A549 (cell line): ENCODE measurements around the gene AP4S1. TPM values are rescaled to one million over a fixed set of nuclear protein-coding genes. Genes with fewer than 3 reads are reported as not detected.
"Not testable (repeated sequence)": the region's sequence is repeated elsewhere in the genome, so short reads cannot be mapped to it uniquely, and the experiment has no call there.

ENCODE experiments used
- ATAC-seq, 2 experiments: fragments of 200-7000 bp in 1 of 2; fragments of >200 bp in 1 of 2; cut with Nextera tagmentation in 1 of 2; cut with Tn5 transposase in 1 of 2; 3 replicates each; pipeline versions ENCODE4 v1.8.0 to v1.9.1; 2018 to 2020; ENCODE audit warnings: mild to moderate bottlenecking in 1 of 2, moderate library complexity in 1 of 2
- CTCF ChIA-PET: fragments of 300-600 bp; sonication (Branson Sonifier 250); formaldehyde crosslinking; extraction: SDS; loops from one replicate; lab custom pipeline; 2021; ENCODE audit warnings: antibody characterized with exemption, inconsistent platforms; lab: Yijun Ruan, JAX
- POLR2A ChIA-PET: fragments of 350-600 bp; formaldehyde crosslinking; extraction: SDS; loops from one replicate; lab custom pipeline; 2021; ENCODE audit warnings: antibody characterized with exemption, inconsistent platforms; lab: Yijun Ruan, JAX
- DNase-seq, 2 experiments: peaks; one replicate each; pipeline versions ENCODE4 v3.0.0 to v3.0.0-alpha.2; 2011 to 2016; ENCODE audit warnings: low read depth in 1 of 2, low spot score in 1 of 2
- FAIRE-seq: peaks from 2 replicates; lab custom pipeline; 2011; peaks lifted over from hg19 to GRCh38; lab: Jason Lieb, UNC
- H3K27ac ChIP-seq, 2 experiments: fragments of >200 bp; sonication (Bioruptor Twin); formaldehyde crosslinking; 3 replicates each; pipeline ENCODE4 v1.5.1; 2016 to 2017
- H3K4me1 ChIP-seq: fragments of >200 bp; sonication (Bioruptor Twin); formaldehyde crosslinking; 3 replicates; pipeline ENCODE4 v1.6.1; 2016
- H3K4me2 ChIP-seq: fragments of >200 bp; sonication (Bioruptor Twin); formaldehyde crosslinking; 3 replicates; pipeline ENCODE4 v1.6.1; 2016
- H3K4me3 ChIP-seq: fragments of >200 bp; sonication (Bioruptor Twin); formaldehyde crosslinking; 3 replicates; pipeline ENCODE4 v1.5.1; 2016
- H3K9me3 ChIP-seq: fragments of >200 bp; sonication (Bioruptor Twin); formaldehyde crosslinking; 3 replicates; pipeline ENCODE4 v1.6.1; 2016
- CBX8 ChIP-seq: fragments of 200-600 bp; sonication (generic); IDR thresholded peaks from 2 replicates; pipeline ENCODE4 v1.6.1; 2016
- CHD2 ChIP-seq: fragments of 150-350 bp; IDR thresholded peaks from 2 replicates; pipeline ENCODE4 v1.6.1; 2014; ENCODE audit warnings: low read length; ENCODE audit not compliant: partially characterized antibody
- CTCF ChIP-seq: fragments of >200 bp; sonication (Bioruptor Twin); formaldehyde crosslinking; IDR thresholded peaks from 3 replicates; pipeline ENCODE4 v1.5.1; 2016
- E2F6 ChIP-seq: IDR thresholded peaks from 2 replicates; pipeline ENCODE4 v1.6.1; 2012; ENCODE audit warnings: low read depth, borderline replicate concordance
- EP300 ChIP-seq, 2 experiments: fragments of >200 bp; sonication (Bioruptor Twin); formaldehyde crosslinking; IDR thresholded peaks; 2 replicates in 1 of 2; 3 replicates in 1 of 2; pipeline ENCODE4 v1.6.1; 2016 to 2017
- FOSL2 ChIP-seq, 2 experiments: fragments of 450-650 bp in 1 of 2; fragments of >200 bp in 1 of 2; sonication (Bioruptor Twin) in 1 of 2; formaldehyde crosslinking; IDR thresholded peaks; 2 replicates each; pipeline versions ENCODE4 v1.5.0 to v1.6.1; 2016 to 2020; ENCODE audit warnings: mild to moderate bottlenecking in 1 of 2, moderate library complexity in 1 of 2
- HDAC2 ChIP-seq: fragments of 200-600 bp; sonication (generic); IDR thresholded peaks from 2 replicates; pipeline ENCODE4 v1.6.1; 2016
- HOXB13 ChIP-seq: fragments of 250-450 bp; sonication (Bioruptor Pico); IDR thresholded peaks from 2 replicates; pipeline ENCODE4 v1.5.0; 2020; ENCODE audit warnings: low read depth, mild to moderate bottlenecking, moderate library complexity
- HOXB5 ChIP-seq: fragments of 250-450 bp; sonication (Bioruptor Pico); IDR thresholded peaks from 2 replicates; pipeline ENCODE4 v1.5.0; 2020; ENCODE audit warnings: mild to moderate bottlenecking, moderate library complexity
- JUN ChIP-seq, 2 experiments: fragments of >200 bp; sonication (Bioruptor Twin); formaldehyde crosslinking; IDR thresholded peaks; 2 replicates in 1 of 2; 3 replicates in 1 of 2; pipeline ENCODE4 v1.6.1; 2016 to 2017
- JUNB ChIP-seq: fragments of >200 bp; sonication (Bioruptor Twin); formaldehyde crosslinking; IDR thresholded peaks from 2 replicates; pipeline ENCODE4 v1.6.1; 2016
- NR3C1 ChIP-seq: fragments of >200 bp; sonication (Bioruptor Twin); formaldehyde crosslinking; IDR thresholded peaks from 3 replicates; pipeline ENCODE4 v1.6.1; 2017
- PHF8 ChIP-seq: fragments of 200-600 bp; sonication (generic); IDR thresholded peaks from 2 replicates; pipeline ENCODE4 v1.6.1; 2016; ENCODE audit warnings: low read depth, mild to moderate bottlenecking, antibody characterized with exemption, moderate library complexity, borderline replicate concordance
- POLR2A ChIP-seq: IDR thresholded peaks from 2 replicates; pipeline ENCODE4 v1.6.1; 2012; ENCODE audit warnings: mild to moderate bottlenecking, low read length
- RAD21 ChIP-seq, 2 experiments: fragments of >200 bp in 1 of 2; sonication (Bioruptor Twin) in 1 of 2; formaldehyde crosslinking in 1 of 2; IDR thresholded peaks in 1 of 2; conservative IDR thresholded peaks in 1 of 2; 2 replicates in 1 of 2; 3 replicates in 1 of 2; pipeline ENCODE4 v1.6.1; 2012 to 2018; ENCODE audit warnings: inconsistent platforms in 1 of 2
- RNF2 ChIP-seq: fragments of 200-600 bp; sonication (generic); IDR thresholded peaks from 2 replicates; pipeline ENCODE4 v1.6.1; 2016; ENCODE audit warnings: low read depth, mild to moderate bottlenecking, antibody characterized with exemption, moderate library complexity, borderline replicate concordance
- SREBF2 ChIP-seq: fragments of 450-650 bp; IDR thresholded peaks from 2 replicates; pipeline ENCODE4 v1.6.1; 2014; ENCODE audit warnings: mild to moderate bottlenecking, moderate library complexity
- USF2 ChIP-seq: fragments of 450-650 bp; IDR thresholded peaks from 2 replicates; pipeline ENCODE4 v1.6.1; 2014; ENCODE audit warnings: antibody characterized with exemption
- ZNF302 ChIP-seq: fragments of 250-450 bp; sonication (Bioruptor Pico); IDR thresholded peaks from 2 replicates; pipeline ENCODE4 v1.9.0; 2021; ENCODE audit warnings: inconsistent platforms, mild to moderate bottlenecking, moderate library complexity
- ZSCAN20 ChIP-seq: fragments of 250-450 bp; sonication (Bioruptor Pico); IDR thresholded peaks from 2 replicates; pipeline ENCODE4 v1.8.0; 2022; ENCODE audit warnings: mild to moderate bottlenecking, moderate library complexity
- WGBS: methylation state at CpG from one replicate; pipeline ENCODE4 v1.1.6; 2017; ENCODE audit errors: missing lambda C conversion rate; 5-methylcytosine and 5-hydroxymethylcytosine counted together
- polyA plus RNA-seq, 4 experiments: library from polyadenylated mRNA; depleted of rRNA in 3 of 4; stranded (reverse); fragments of >200 nt; fragmentation: RNase III in 1 of 4; extraction: RNeasy Plus Mini Kit Qiagen cat#74134 plus additional on column Dnase treatment in 1 of 4; gene quantifications; 2 replicates in 3 of 4; 3 replicates in 1 of 4; pipeline ENCODE4 v1.2.3, GENCODE V29; 2011 to 2017
- TF ChIP-seq, protein P1 (sequence below): IDR thresholded peaks from 2 replicates; pipeline ENCODE4 v1.6.1; 2012
- TF ChIP-seq, protein P2 (sequence below): fragments of >200 bp; sonication (Bioruptor Twin); formaldehyde crosslinking; IDR thresholded peaks from 2 replicates; pipeline ENCODE4 v1.6.1; 2016

AP4S1 gene
- polyA plus RNA-seq, 2 of the 4 experiments (the other 2 are of a cell fraction): 12.4 to 13.4 TPM

DNA sequence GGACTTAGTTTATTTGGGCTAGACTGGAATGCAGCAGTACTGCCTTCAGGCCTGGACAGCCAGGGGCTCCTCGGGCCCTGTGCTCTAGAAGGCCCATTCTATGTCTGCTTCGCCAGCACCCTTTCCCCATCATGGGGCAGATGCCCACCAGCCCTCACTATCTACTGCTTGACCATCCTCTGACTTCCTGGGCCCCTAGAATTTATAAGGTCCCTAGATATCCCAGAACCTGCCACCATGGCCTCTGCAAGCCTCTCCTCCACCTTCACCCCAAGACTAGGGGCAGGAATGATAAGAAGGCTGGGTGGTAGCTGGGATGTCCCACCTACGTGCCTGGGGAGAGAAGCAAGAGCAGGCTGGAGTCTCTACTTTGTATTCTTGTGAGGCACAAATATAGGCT is 59.6 kb downstream of the AP4S1 start (continued):
- TF ChIP-seq E2F6 (no peak), PHF8 (no peak)

- 91% methylated on average over 9 of the region's 9 CpGs for WGBS
- not testable (repeated sequence) for ATAC-seq, FAIRE-seq, H3K9me3 ChIP-seq, H3K4me2 ChIP-seq, DNase-seq, H3K27ac ChIP-seq, H3K4me3 ChIP-seq
- peaks cover 16% of the 10 kb centered on the region for H3K4me1 ChIP-seq
- CTCF ChIA-PET: interaction anchor here (0.7 to 2.2 kb wide), 5 partner anchors 14 to 212 kb away, joined by 3 to 9 read pairs (median 4); partner anchors contain the start of gene COCH
- POLR2A ChIA-PET: interaction anchor here (0.6 kb wide), 1 partner anchor 122 kb away, joined by 3 read pairs; no protein-coding TSS in a partner anchor
Observed at GRCh38 chr14:31086466-31086865, 61.0 kb downstream of the AP4S1 start.

DNA sequence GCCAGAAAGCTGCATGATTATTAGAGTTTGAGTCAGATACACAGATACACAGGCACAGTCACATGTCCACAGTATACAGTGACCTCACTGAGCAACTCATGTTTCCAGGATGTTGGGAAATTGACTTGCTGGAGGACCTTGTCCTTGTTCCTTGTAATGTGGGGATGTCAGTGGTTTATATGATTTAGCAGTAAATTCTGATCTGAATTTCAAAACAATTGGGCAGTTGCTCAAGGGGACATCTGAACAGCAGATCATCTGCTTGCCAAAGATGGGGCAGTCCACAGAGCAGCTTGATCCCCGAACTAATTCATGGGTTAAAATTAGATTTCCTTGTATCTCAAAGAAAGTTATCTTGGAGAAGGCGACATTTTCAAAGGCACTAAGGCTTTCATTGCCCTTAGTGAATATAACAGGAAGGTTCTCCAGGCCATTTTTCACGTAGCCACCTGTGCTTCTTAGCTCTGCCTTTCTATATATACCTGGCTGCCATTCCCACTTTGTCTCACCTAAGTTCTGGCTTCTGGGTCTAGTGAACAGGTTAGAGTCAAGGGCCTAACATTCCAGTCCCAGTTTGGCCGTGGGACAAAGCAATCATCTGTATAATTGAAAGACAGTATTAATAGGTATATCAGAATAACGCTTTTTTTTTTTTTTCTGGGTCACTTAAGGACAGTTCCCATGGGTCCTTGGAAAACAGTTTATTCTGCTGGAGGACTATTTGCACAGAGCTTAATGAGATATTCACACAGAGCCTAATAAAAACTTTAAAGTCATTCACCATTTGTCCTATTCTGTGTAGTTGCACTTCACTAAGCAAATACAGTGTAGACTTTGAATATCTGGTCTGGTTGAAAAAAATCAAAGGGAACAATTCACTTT is 65.7 kb downstream of the AP4S1 start:
- ATAC-seq (peak; percentile 83 to 97), DNase-seq (peak; percentile 9 to 74), FAIRE-seq (no peak)
- peak overlapping the region; percentile 48 for H3K4me2 ChIP-seq
- ChIA-PET CTCF (interaction anchor here (0.7 to 1.9 kb wide), 6 partner anchors 9 to 111 kb away, joined by 3 to 7 read pairs (median 4); no protein-coding TSS in a partner anchor), POLR2A (interaction anchor here (1.0 kb wide), 1 partner anchor 65 kb away, joined by 5 read pairs; the partner anchor contains the start of gene STRN3)
- TF ChIP-seq ZNF302 (CRISPR knock-in tag) (no peak), RAD21 (conservative IDR thresholded peaks at IDR 0.05 in 1 of 2, IDR thresholded peaks at IDR 0.05 in 1 of 2) (no peak), HDAC2 (no peak), JUN (IDR thresholded peaks at IDR 0.05) (no peak), EP300 (IDR thresholded peaks at IDR 0.05) (peak in 1 of 2 experiments; percentile 14; a peak in 1 of 5 replicates), ZSCAN20 (CRISPR knock-in tag) (no peak), USF2 (peak; percentile 76), NR3C1 (no peak), CBX8 (no peak), CTCF (no peak), RNF2 (no peak), JUNB (no peak), HOXB13 (CRISPR knock-in tag) (no peak), HOXB5 (CRISPR knock-in tag) (no peak), PHF8 (no peak), CHD2 (no peak), FOSL2 (IDR thresholded peaks at IDR 0.05) (no peak), FOSL2 (CRISPR knock-in tag; IDR thresholded peaks at IDR 0.05) (peak; percentile 33), POLR2A (no peak), SREBF2 (no peak)
- TF ChIP-seq, protein P1, sequence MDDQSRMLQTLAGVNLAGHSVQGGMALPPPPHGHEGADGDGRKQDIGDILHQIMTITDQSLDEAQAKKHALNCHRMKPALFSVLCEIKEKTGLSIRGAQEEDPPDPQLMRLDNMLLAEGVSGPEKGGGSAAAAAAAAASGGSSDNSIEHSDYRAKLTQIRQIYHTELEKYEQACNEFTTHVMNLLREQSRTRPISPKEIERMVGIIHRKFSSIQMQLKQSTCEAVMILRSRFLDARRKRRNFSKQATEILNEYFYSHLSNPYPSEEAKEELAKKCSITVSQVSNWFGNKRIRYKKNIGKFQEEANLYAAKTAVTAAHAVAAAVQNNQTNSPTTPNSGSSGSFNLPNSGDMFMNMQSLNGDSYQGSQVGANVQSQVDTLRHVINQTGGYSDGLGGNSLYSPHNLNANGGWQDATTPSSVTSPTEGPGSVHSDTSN: no peak
- TF ChIP-seq, protein P2, sequence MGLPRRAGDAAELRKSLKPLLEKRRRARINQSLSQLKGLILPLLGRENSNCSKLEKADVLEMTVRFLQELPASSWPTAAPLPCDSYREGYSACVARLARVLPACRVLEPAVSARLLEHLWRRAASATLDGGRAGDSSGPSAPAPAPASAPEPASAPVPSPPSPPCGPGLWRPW: no peak
- peak overlapping the region; percentile 45 for H3K27ac ChIP-seq
- 55% methylated on average over 5 of the region's 5 CpGs for WGBS
- H3K9me3 ChIP-seq: no peaks in the 10 kb centered on the region
- H3K4me1 ChIP-seq: peaks cover 24% of the 10 kb centered on the region
- H3K4me3 ChIP-seq: no peak overlapping the region
